K562 (cell line): ENCODE measurements around the gene NAV2. TPM values are rescaled to one million over a fixed set of nuclear protein-coding genes. Genes with fewer than 3 reads are reported as not detected.

ENCODE experiments used
- TOE1 ChIP-seq, 2 experiments: fragments of 450-650 bp in 1 of 2; sonication (generic) in 1 of 2; formaldehyde crosslinking in 1 of 2; IDR thresholded peaks; 2 replicates each; pipeline versions ENCODE4 v1.7.1 to v1.8.0; 2016 to 2022; ENCODE audit warnings: borderline replicate concordance in 2 of 2, mild to moderate bottlenecking in 2 of 2, antibody characterized with exemption in 1 of 2, inconsistent platforms in 1 of 2, low read depth in 1 of 2, missing genetic modification reagents in 1 of 2, moderate library complexity in 1 of 2
- ZBTB11 ChIP-seq, 3 experiments: fragments of 200-800 bp in 1 of 3; fragments of 250-450 bp in 1 of 3; fragments of 450-650 bp in 1 of 3; sonication (Bioruptor Pico) in 1 of 3; sonication (Bioruptor generic) in 1 of 3; formaldehyde crosslinking in 1 of 3; IDR thresholded peaks; 2 replicates each; pipeline versions ENCODE4 v1.6.1 to v1.8.0; 2016 to 2022; ENCODE audit warnings: mild to moderate bottlenecking in 2 of 3, missing genetic modification characterization in 2 of 3, missing compliant biosample characterization in 1 of 3, moderate library complexity in 1 of 3
- ZBTB40 ChIP-seq, 2 experiments: fragments of 450-650 bp in 1 of 2; sonication (generic) in 1 of 2; formaldehyde crosslinking in 1 of 2; IDR thresholded peaks; 2 replicates each; pipeline versions ENCODE4 v1.7.1 to v1.9.0; 2016 to 2022; ENCODE audit warnings: inconsistent platforms in 1 of 2, mild to moderate bottlenecking in 1 of 2, missing genetic modification reagents in 1 of 2
- ZFP30 ChIP-seq: fragments of 250-450 bp; sonication (Bioruptor Pico); IDR thresholded peaks from 2 replicates; pipeline ENCODE4 v1.8.0; 2022; ENCODE audit warnings: moderate library complexity, mild to moderate bottlenecking, inconsistent platforms, borderline replicate concordance
- ZNF3 ChIP-seq: fragments of 250-450 bp; sonication (Bioruptor Pico); IDR thresholded peaks from 2 replicates; pipeline ENCODE4 v1.5.0; 2021; ENCODE audit warnings: mild to moderate bottlenecking, moderate library complexity
- polyA plus RNA-seq, 8 experiments: library from polyadenylated mRNA; depleted of rRNA in 4 of 8; stranded (reverse) in 5 of 8; unstranded in 3 of 8; fragments of >200 nt; fragmentation: Nextera tagmentation in 2 of 8; fragmentation: Illumina TruSeq in 1 of 8; extraction: Ambion mirVana in 2 of 8; extraction: Trizol in 1 of 8; gene quantifications; 2 replicates each; pipeline versions ENCODE4 v1.2.1 to v1.2.3, GENCODE V29; 2011 to 2014; ENCODE audit warnings: inconsistent platforms in 1 of 8, missing spikeins in 1 of 8
- total RNA-seq, 7 experiments: library from RNA; depleted of rRNA in 6 of 7; stranded (reverse); fragments of >200 nt in 6 of 7; fragmentation: Illumina TruSeq in 2 of 7; extraction: Trizol in 2 of 7; gene quantifications; 2 replicates each; pipeline versions ENCODE4 v1.2.1 to v1.2.3, GENCODE V29; 2011 to 2021; ENCODE audit warnings: low replicate concordance in 1 of 7

NAV2 gene
- total and polyA plus RNA-seq, 9 of the 15 experiments (the other 6 are each of a cell fraction or from before 2014, with no cell fraction given), result 0.03 to 0.35 (median 0.05) TPM

GRCh38 chr11:19826606-19827005 is 114.0 kb downstream of the NAV2 start (continued):
- no peak for TF ChIP-seq ZBTB40 (IDR thresholded peaks at IDR 0.05)
- TF ChIP-seq ZBTB40 (CRISPR knock-in tag; IDR thresholded peaks at IDR 0.05), result no peak
- TF ChIP-seq ZBTB11 (CRISPR knock-in tag; IDR thresholded peaks at IDR 0.05), result no peak
- TF ChIP-seq ZFP30 (CRISPR knock-in tag), result no peak
- TF ChIP-seq ZNF3 (CRISPR knock-in tag), result no peak
- TF ChIP-seq TOE1 (IDR thresholded peaks at IDR 0.05; ENCODE audit: borderline replicate concordance), result no peak
- TF ChIP-seq TOE1 (CRISPR knock-in tag; IDR thresholded peaks at IDR 0.05; ENCODE audit: borderline replicate concordance, low read depth), result no peak
- TF ChIP-seq, all 486 proteins: peak for 0
